Panc1 (cell line): ENCODE measurements around the gene RBM47. TPM values are rescaled to one million over a fixed set of nuclear protein-coding genes. Genes with fewer than 3 reads are reported as not detected.

Source experiments
- ATAC-seq: fragments of 200-7000 bp; cut with Tn5 transposase; 2 replicates; pipeline ENCODE4 v1.9.1; 2020; ENCODE audit warnings: mild to moderate bottlenecking, moderate library complexity
- BruUV-seq: library from RNA; stranded (reverse); fragments of 400-500 nt; replicated peaks from 2 replicates; lab custom pipeline; 2021; lab: Mats Ljungman, UMichigan
- CTCF ChIA-PET: fragments of 300-600 bp; sonication (Branson Sonifier 250); formaldehyde crosslinking; loops from one replicate; lab custom pipeline; 2022; ENCODE audit warnings: antibody characterized with exemption; lab: Charles Lee
- POLR2A ChIA-PET: fragments of 300-600 bp; sonication (Branson Sonifier 250); formaldehyde crosslinking; loops from one replicate; lab custom pipeline; 2022; ENCODE audit warnings: antibody characterized with exemption; lab: Charles Lee
- DNase-seq: peaks from one replicate; pipeline ENCODE4 v3.0.0-alpha.2; 2010; ENCODE audit warnings: low read depth, low spot score
- H3K27ac ChIP-seq: 2 replicates; pipeline ENCODE4 v1.5.1; 2011; ENCODE audit warnings: mild to moderate bottlenecking, low read length, inconsistent platforms
- H3K27me3 ChIP-seq: fragments of 200-500 bp; sonication (Bioruptor generic); 2 replicates; pipeline ENCODE4 v1.6.0; 2014; ENCODE audit warnings: low read length, inconsistent platforms; ENCODE audit not compliant: control insufficient read depth, insufficient read depth
- H3K36me3 ChIP-seq: fragments of 200-500 bp; sonication (Bioruptor generic); 2 replicates; pipeline ENCODE4 v1.5.1; 2014; ENCODE audit warnings: inconsistent platforms, mild to moderate bottlenecking, low read length, moderate library complexity; ENCODE audit not compliant: control insufficient read depth, insufficient read depth
- H3K4me1 ChIP-seq: 2 replicates; pipeline ENCODE4 v1.5.1; 2011; ENCODE audit warnings: inconsistent platforms, mild to moderate bottlenecking, low read length, moderate library complexity; ENCODE audit not compliant: control insufficient read depth, insufficient read depth
- H3K4me3 ChIP-seq, 2 experiments: 2 replicates each; pipeline ENCODE4 v1.5.1; 2011 to 2012; ENCODE audit warnings: low read depth in 2 of 2, low read length in 2 of 2, mild to moderate bottlenecking in 2 of 2, inconsistent platforms in 1 of 2, moderate library complexity in 1 of 2
- H3K9me3 ChIP-seq: fragments of 200-500 bp; sonication (Bioruptor generic); 2 replicates; pipeline ENCODE4 v1.5.1; 2014; ENCODE audit warnings: low read depth, mild to moderate bottlenecking, inconsistent platforms, low read length, moderate library complexity; ENCODE audit not compliant: control insufficient read depth, insufficient read depth
- POLR2AphosphoS5 ChIP-seq: IDR thresholded peaks from 2 replicates; pipeline ENCODE4 v1.6.1; 2012; ENCODE audit warnings: mild to moderate bottlenecking, low read depth, low read length, moderate library complexity
- SIN3A ChIP-seq: IDR thresholded peaks from 2 replicates; pipeline ENCODE4 v1.6.1; 2012; ENCODE audit warnings: low read depth, mild to moderate bottlenecking, low read length, moderate library complexity, borderline replicate concordance; ENCODE audit not compliant: insufficient read depth
- TCF7L2 ChIP-seq: IDR thresholded peaks from 2 replicates; pipeline ENCODE4 v1.6.1; 2011; ENCODE audit warnings: mild to moderate bottlenecking, low read depth, low read length, inconsistent platforms
- in situ Hi-C: cut with HindIII; loops from 2 replicates; pipeline ENCODE4 v1.10.0; 2016; ENCODE audit warnings: low sequenced_read_pairs, low pct_unique_long_range_greater_than_20kb
- intact Hi-C: fragments of 100-400 bp; cut with micrococcal nuclease; formaldehyde crosslinking; loops from one replicate; pipeline ENCODE4 v1.10.0; 2022; ENCODE audit not compliant: unreplicated experiment
- total RNA-seq: library from RNA; stranded (reverse); gene quantifications from one replicate; pipeline ENCODE4 v1.2.1, GENCODE V29; 2021; ENCODE audit not compliant: unreplicated experiment
- TF ChIP-seq, protein P1 (sequence below), 2 experiments: IDR thresholded peaks; 2 replicates each; pipeline ENCODE4 v1.6.1; 2011 to 2012; ENCODE audit warnings: low read depth in 2 of 2, control low read depth in 1 of 2, low read length in 1 of 2, mild to moderate bottlenecking in 1 of 2, moderate library complexity in 1 of 2; ENCODE audit not compliant: insufficient read depth in 1 of 2
- TF ChIP-seq, protein P2 (sequence below): fragments of 450-650 bp; IDR thresholded peaks from 2 replicates; pipeline ENCODE4 v1.5.1; 2017; ENCODE audit warnings: mild to moderate bottlenecking

RBM47 gene
- total RNA-seq, 1 experiment from 2014 or later: 2.0 TPM

DNA sequence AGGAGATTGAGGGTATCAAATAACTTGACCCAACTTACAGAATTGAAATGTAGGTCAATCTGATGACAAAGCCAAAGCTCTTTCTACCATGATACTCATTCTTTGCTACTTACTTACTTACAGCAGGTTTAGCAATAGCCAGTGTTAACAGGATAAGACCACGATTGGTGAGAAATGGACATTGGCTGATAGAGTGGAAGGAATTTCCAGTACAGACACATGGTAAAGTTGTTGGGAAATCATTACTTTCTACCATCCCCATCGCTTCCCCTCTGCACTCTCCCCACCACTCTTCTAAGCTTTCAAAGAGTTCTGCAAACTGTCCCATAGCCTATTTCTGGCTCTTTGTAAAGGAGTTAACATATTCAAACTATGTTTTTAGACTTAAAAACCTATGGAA lies 174.8 kb downstream of the RBM47 start:
- intact Hi-C loops: no loop called here
- BruUV-seq: no TSS peak
- Histone ChIP-seq H3K27ac (no peak overlapping the region), H3K4me1 (no peaks in the 10 kb centered on the region), H3K27me3 (no peaks in the 10 kb centered on the region), H3K9me3 (no peaks in the 10 kb centered on the region), H3K4me3 (no peak overlapping the region), H3K36me3 (no peaks in the 10 kb centered on the region)
- ChIA-PET POLR2A (no interaction called here), CTCF (no interaction called here)
- no peak for ATAC-seq
- DNase-seq: no peak
- TF ChIP-seq SIN3A (no peak), POLR2AphosphoS5 (no peak), TCF7L2 (no peak)
- TF ChIP-seq, protein P1, sequence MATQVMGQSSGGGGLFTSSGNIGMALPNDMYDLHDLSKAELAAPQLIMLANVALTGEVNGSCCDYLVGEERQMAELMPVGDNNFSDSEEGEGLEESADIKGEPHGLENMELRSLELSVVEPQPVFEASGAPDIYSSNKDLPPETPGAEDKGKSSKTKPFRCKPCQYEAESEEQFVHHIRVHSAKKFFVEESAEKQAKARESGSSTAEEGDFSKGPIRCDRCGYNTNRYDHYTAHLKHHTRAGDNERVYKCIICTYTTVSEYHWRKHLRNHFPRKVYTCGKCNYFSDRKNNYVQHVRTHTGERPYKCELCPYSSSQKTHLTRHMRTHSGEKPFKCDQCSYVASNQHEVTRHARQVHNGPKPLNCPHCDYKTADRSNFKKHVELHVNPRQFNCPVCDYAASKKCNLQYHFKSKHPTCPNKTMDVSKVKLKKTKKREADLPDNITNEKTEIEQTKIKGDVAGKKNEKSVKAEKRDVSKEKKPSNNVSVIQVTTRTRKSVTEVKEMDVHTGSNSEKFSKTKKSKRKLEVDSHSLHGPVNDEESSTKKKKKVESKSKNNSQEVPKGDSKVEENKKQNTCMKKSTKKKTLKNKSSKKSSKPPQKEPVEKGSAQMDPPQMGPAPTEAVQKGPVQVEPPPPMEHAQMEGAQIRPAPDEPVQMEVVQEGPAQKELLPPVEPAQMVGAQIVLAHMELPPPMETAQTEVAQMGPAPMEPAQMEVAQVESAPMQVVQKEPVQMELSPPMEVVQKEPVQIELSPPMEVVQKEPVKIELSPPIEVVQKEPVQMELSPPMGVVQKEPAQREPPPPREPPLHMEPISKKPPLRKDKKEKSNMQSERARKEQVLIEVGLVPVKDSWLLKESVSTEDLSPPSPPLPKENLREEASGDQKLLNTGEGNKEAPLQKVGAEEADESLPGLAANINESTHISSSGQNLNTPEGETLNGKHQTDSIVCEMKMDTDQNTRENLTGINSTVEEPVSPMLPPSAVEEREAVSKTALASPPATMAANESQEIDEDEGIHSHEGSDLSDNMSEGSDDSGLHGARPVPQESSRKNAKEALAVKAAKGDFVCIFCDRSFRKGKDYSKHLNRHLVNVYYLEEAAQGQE (IDR thresholded peaks at IDR 0.05; ENCODE audit: insufficient read depth in 1 of 2, low read depth in 2 of 2, low read length in 1 of 2): no peak
- TF ChIP-seq, protein P2, sequence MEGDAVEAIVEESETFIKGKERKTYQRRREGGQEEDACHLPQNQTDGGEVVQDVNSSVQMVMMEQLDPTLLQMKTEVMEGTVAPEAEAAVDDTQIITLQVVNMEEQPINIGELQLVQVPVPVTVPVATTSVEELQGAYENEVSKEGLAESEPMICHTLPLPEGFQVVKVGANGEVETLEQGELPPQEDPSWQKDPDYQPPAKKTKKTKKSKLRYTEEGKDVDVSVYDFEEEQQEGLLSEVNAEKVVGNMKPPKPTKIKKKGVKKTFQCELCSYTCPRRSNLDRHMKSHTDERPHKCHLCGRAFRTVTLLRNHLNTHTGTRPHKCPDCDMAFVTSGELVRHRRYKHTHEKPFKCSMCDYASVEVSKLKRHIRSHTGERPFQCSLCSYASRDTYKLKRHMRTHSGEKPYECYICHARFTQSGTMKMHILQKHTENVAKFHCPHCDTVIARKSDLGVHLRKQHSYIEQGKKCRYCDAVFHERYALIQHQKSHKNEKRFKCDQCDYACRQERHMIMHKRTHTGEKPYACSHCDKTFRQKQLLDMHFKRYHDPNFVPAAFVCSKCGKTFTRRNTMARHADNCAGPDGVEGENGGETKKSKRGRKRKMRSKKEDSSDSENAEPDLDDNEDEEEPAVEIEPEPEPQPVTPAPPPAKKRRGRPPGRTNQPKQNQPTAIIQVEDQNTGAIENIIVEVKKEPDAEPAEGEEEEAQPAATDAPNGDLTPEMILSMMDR: no peak
- in situ Hi-C loops: no loop called here

DNA sequence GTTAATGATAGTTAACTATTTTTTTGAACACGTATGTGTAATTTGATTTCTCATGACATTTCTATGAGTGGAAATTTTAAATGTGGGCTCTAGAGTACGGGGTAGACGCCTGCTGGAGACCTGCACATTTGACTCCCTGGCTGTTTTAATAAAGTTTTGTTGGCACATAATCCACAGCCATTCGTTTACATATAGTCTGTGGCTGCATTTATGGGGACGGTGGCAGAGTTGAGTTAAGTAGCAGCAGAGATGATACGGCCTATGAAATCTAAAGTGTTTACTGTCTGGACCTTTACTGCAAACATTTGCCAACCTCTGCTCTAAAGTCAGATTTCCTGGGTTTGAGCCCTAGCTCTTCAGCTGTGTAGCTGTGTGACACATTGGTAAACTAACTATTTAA lies 175.8 kb downstream of the RBM47 start:
- no TSS peak for BruUV-seq
- H3K4me1 ChIP-seq: no peaks in the 10 kb centered on the region

More for the DNA sequence above, 175.8 kb downstream of the RBM47 start:
- Histone ChIP-seq H3K9me3 (no peaks in the 10 kb centered on the region), H3K36me3 (no peaks in the 10 kb centered on the region), H3K4me3 (no peak overlapping the region), H3K27me3 (no peaks in the 10 kb centered on the region), H3K27ac (no peak overlapping the region)
- no peak for TF ChIP-seq POLR2AphosphoS5
- TF ChIP-seq TCF7L2: no peak
- TF ChIP-seq, protein P2: no peak
- DNase-seq: no peak
- intact Hi-C loops: no loop called here
- ChIA-PET POLR2A (no interaction called here), CTCF (no interaction called here)
- no peak for ATAC-seq
- in situ Hi-C loops: no loop called here
